Activated T-cell treated with anti-CD3 and anti-CD28 coated beads, Interleukin-2, amount 50 U/mL, for 4 hours (primary cell): ENCODE data around the gene FILIP1L. TPM values are rescaled to one million over a fixed set of nuclear protein-coding genes. Genes with fewer than 3 reads are reported as not detected.

Experiments used
- total RNA-seq, 3 donors: library from RNA; stranded (reverse); gene quantifications; one replicate each; pipeline ENCODE4 v1.2.1, GENCODE V29; 2021

The FILIP1L gene
- total RNA-seq, 3 donors from 2014 or later, result 0.08 to 0.28 TPM; not detected in 1

Other genes starting within 250 kb of the FILIP1L start
- 10 to 100 TPM; 10.5 to 19.0 (median 16.2) TPM for gene TBC1D23, start 146.5 kb upstream of the FILIP1L start, total RNA-seq
- 10 to 100 TPM; 61.2 to 70.9 (median 62.1) TPM for gene NIT2, start 220.3 kb upstream of the FILIP1L start, total RNA-seq